SHP77 treated with DMSO at 0.1 percent for 48 hours (cell line): ENCODE data around the gene MEX3A.
"Not testable (repeated sequence)": the region's sequence is repeated elsewhere in the genome, so short reads cannot be mapped to it uniquely, and the experiment has no call there.

Source experiments
- DNase-seq: peaks from one replicate; lab custom pipeline; 2025; lab: John Stamatoyannopoulos, UW

The MEX3A gene, protein sequence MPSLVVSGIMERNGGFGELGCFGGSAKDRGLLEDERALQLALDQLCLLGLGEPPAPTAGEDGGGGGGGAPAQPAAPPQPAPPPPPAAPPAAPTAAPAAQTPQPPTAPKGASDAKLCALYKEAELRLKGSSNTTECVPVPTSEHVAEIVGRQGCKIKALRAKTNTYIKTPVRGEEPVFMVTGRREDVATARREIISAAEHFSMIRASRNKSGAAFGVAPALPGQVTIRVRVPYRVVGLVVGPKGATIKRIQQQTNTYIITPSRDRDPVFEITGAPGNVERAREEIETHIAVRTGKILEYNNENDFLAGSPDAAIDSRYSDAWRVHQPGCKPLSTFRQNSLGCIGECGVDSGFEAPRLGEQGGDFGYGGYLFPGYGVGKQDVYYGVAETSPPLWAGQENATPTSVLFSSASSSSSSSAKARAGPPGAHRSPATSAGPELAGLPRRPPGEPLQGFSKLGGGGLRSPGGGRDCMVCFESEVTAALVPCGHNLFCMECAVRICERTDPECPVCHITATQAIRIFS

GRCh38 chr1:156082309-156083091 lies at the start of gene MEX3A:
TSS of gene MEX3A (minus strand) at chr1:156082465. CDS start at chr1:156081998, 467 bp downstream.
- peak; percentile 75 for DNase-seq

GRCh38 chr1:156130578-156130942 lies 48.3 kb upstream of the MEX3A start:
- DNase-seq: no peak

DNA sequence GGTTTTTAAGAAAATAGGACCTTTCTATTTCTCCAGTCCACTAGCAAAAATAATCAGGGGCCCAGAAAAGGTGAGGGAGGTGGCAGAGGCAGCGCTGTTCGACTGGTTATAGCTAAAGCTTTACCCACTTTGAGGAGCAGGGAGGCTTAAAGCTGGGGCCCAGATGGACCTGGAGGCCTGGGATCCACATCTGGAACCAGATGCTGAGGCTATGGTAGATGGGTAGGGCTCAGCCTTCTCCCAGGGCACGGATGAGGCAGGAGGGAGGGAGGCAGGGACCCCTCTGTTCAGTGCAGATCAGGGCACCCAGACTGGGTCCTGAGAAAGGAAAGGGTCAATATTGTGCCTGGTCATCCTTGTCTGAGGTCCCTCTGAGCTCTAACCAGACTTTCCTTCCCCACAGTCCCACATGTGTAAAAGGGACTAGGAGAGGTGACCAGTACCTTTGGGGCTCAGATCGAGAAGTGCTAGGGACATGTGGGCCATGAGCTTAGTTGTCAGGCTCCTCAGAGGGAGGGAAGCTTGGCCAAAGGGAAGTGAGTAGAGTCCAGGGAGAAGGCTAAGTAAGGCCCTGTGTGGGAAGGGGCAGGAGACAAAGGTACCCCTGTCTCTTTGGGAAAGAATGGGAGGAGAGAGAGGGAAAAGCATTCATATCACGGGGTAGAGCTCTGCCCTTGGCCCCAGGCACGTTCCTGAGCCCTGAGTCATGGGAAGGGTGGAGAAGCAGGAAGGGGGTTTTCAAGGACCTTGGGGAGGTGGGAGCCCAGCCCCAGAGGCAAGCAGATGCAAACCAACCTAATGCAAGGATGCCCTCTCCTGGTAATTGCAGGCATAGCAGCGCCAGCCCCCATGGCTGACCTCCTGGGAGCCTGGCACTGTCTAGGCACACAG lies 47.7 kb upstream of the MEX3A start:
- peak; percentile 40 for DNase-seq

DNA sequence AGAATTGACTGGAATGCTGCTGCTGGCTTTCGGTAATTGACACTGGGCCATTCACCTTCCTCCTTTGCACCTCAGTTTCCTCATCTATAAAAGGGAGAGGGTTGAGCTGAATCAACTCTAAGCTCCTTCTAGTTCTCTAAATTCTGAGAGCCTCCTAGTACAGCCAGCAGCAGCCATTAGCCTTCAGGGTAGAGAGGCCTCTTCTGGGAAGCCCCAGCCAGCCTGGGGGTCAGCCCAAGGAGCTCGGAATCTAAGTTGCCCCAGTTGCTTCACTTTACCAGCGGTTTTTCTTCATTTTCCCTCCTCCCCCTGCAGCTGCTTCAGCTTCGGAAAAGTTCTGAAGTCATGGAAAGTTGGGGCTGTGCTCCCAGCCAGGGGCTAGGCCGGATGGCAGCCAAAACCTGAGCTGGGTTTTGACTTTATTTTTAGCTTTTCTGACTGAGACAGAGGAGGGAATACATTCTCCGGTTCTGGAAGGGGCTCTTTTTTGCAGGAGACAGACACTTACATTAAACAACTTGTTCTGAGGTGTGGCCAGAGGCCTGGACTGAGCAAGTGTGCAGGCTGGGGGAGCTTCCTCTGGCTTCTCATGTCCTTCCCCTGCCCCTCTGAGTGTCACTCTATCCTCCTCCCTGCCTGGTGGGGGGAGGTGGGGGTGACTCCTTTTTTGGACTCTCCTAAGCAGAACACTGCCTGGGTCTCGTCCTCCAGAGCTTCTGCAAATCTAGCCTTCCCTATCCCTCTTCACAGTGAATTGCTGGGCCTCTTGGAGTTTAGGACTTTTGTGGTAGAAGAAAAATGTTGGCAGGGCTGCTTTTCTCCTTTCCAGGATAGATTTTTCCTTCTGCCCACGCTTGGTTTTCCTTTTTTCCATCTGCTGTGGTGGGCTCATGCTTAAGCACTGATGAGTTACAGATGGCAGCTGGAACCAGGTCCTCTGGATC lies 46.7 kb upstream of the MEX3A start:
- no peak for DNase-seq

GRCh38 chr1:156128308-156128653 lies 46.0 kb upstream of the MEX3A start:
- DNase-seq: no peak

DNA sequence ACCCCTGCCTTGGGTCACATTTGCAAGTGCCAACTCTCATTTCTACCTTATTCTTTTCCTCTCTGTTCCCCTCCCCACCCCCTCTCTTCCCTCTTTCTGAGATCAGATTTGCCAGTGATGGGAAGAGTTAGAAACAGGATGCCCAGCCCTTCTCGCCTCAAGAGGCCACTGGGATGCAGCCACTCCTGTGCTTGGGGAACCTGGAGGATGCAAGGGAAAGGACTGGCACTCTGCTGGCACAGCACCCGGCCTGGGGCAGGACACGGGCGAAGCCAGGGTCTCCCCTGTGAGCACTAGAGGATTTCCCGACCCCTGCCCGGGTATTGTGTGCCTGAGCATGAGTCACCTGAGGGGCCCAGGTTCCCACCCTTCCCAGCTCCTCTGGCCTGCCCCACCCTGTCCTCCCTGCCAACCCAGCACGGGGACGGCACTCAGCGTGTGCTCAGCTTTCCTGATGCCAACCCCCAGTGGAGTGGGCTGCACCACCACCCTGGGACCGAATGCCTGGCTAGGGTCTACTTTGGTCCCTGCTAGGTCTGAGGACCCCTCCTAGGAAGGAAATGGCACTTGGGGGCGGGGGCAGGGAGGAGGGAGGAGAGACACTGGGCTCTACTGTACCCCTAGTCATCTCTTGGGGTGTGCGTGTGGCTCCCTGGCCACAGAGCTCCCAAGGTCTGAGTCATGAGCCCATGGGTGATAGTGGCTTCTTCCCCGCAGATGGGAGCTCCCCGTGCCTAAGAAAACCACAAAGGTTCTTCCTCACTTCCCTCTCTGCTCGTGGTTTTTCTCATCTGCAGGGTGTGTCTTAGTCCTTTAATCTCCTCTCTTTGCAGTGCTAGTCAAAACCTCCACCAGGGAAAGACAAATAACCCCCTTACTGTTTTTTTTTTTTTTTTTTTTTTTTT lies 44.6 kb upstream of the MEX3A start:
- DNase-seq: no peak

- DNase-seq: peak; percentile 75
Observed at GRCh38 chr1:156126043-156126629, 43.9 kb upstream of the MEX3A start.

- DNase-seq: not testable (repeated sequence)
Observed at GRCh38 chr1:156125544-156125943, 43.3 kb upstream of the MEX3A start.

DNA sequence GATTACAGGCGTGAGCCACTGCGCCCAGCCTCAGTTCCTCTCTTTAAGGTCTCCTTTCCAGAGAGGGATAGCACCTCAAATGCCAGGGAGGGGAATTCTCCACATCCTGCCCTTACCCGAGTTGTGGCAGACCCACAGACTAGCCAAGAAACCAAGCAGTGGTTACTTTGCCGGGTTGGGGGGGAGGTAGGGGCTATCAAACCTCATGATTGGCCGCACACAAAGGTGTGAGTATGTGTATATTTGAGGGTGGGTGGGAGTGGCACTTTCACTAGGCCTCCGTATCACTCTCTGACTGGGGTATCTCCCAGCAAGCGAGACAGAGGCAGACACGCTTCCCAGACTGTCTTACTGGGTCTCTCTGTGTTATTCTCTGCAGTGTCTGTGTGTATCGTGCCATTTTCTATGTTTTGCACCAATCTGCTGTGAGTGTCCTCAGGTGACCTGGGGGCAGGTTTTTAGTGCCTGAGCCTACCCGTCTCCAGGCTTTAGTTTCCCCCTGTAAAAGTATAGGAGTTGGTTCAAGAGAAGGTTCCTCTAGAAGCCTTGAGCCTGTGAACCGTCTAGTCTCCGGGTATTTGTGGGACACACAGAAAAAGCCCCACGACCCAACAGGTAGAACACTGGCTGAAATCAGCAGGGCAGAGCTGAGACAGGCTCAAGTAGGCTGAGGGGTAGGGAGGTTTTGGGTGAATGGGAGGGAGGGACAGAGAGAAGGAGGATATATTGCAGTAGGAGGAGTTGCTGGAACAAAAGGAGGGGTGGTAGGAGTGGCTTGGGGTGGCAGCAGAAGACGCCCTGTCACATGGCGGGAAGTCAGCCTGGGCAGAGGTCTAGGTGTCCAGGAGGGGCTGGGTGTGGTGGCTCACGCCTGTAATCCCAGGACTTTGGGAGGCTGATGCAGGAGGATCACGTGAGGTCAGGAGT lies 42.6 kb upstream of the MEX3A start:
- no peak for DNase-seq

DNA sequence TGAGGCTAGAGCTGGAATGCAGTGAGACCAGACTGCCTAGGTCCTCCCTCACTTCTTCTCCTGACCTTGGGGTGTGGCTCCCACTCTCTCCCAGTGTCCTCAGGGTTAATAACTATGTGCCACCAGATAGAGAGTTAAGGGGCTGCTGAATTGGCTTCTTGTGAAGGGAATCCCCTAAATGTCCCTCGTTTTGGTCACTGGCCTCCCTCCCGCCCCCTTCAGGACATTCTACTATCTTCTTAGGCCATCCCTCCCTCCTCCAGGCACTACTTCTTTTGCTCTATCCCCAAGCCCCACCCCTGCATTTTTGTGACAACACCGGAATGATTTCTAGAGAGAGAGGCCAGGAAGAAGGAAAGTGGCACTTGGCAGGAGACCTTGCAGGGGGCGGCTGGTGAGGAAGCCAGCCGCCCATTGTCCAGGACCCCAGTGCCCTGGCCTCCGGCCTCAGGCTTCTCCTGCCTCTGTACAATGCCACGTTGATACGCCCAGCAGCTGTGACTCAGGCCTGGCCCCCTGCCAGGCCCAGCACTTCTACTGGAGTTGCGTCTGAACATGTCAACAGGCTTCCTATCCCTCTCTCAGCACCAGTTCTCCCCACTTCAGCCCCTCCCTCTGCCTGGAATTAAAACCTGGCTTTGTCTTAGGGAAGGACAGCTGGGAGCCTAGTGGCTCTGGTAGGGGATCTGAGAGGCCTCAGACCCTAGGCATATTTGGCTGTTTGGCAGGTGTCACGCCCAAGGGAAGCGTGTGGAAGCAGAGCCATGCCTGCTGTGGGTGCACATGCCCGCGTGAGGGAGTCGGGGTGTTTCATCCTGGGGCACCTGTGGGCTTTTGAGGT lies 41.3 kb upstream of the MEX3A start:
- DNase-seq: peak; percentile 100

- peak; percentile 74 for DNase-seq
Observed at GRCh38 chr1:156122519-156123355, 40.5 kb upstream of the MEX3A start.

- DNase-seq: no peak
Observed at GRCh38 chr1:156122086-156122485, 39.8 kb upstream of the MEX3A start.

DNA sequence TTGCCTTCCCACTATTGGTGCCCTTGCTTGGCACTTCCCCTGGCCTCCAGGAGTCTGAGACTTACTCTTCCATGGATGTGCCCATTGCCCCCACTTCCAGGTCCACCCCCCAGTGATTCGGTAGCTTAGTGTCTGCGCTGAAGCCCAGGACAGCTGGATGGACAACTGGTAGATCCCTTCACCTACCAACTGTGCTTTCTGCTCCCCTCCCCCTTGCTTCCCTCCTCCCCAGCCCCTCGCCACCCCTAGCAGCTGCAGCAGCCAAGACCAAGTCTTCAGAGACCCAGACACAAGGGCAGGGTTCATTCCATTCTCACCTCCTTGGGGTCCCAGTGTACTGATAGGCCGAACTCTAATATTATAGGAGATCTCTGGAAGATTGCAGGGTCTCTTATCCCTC lies 39.2 kb upstream of the MEX3A start:
- no peak for DNase-seq

- DNase-seq: not testable (repeated sequence)
Observed at GRCh38 chr1:156121005-156121404, 38.7 kb upstream of the MEX3A start.

- no peak for DNase-seq
Observed at GRCh38 chr1:156120318-156120717, 38.1 kb upstream of the MEX3A start.

GRCh38 chr1:156119503-156120209 lies 37.4 kb upstream of the MEX3A start:
- peak; percentile 16 for DNase-seq
